GM21528 (cell line): ENCODE measurements around the gene PPP6R1.

Source experiments
- ATAC-seq: cut with Tn5 transposase; IDR thresholded peaks from one replicate; pipeline ENCODE4 v1.9.1; 2021; ENCODE audit warnings: mild to moderate bottlenecking, moderate library complexity; ENCODE audit not compliant: unreplicated experiment, low FRiP score

The PPP6R1 gene

DNA sequence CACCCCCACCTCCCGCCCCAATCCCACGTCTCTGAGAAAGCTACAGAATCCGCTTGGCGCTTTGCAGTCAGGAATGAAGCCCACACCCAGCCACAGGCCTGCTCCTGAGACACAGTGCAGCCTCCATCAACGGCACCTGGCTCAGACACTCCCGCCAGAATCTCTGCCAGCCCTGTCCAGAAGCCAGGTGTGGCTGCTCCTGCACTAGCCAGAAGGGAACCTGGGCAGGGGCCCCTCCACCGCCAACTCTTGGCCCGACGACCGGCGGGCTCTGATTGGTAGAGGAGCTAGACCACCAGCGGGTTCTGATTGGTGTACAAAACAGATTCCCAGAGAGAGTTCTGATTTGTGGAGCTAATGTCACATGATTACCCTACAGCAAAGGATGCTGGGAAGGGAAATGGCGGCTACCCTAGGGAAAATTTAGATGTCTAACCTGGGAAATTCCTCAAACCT, 2.9 kb upstream of the PPP6R1 start:
- no peak for ATAC-seq

DNA sequence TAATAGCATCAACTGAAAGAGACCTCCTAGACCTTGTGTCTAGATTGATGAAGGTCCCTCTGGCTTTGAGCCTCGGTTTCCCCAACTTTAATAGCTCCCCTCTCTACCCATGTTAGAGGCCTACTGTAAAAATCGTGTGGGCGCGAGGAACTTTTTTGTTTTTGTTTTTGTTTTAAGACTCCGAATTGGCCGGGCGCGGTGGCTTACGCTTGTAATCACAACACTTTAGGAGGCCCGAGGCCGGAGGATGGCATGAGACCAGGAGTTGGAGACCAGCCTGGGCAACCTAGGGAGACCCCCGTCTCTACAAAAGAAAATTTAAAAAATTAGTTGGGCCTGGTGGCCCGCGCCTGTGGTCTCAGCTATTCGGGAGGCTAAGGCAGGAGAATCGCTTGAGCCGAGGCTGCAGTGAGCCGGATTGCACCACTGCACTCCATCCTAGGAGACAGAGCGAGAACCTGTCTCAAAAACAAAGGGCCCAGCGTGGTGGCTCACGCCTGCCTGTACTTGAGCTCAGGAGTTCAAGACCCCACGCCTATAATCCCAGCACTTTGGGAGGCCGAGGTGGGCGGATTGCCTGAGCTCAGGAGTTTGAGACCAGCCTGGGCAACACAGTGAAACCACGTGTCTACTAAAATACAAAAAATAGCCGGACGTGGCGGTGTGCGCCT, 858 bp upstream of the PPP6R1 start:
- no peak for ATAC-seq

DNA sequence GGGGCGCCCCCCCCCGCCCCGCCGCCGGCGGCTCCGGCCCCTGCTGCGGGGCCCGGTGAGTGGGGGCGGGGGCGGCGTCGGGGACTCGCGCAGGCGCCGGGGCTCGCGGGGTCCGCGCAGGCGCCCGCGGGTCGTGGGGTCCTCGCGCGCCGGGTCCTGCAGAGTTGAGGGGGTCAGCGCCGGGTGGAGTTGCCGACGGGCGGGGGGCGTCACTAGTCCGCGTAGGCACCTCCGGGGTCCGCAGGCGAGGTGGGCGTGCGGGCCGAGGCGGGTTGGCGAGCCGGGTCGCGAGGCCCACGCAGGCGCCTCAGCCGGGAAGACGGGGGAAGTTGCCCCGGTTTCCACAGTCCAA, 365 bp downstream of the PPP6R1 start:
- peak; percentile 14 for ATAC-seq

DNA sequence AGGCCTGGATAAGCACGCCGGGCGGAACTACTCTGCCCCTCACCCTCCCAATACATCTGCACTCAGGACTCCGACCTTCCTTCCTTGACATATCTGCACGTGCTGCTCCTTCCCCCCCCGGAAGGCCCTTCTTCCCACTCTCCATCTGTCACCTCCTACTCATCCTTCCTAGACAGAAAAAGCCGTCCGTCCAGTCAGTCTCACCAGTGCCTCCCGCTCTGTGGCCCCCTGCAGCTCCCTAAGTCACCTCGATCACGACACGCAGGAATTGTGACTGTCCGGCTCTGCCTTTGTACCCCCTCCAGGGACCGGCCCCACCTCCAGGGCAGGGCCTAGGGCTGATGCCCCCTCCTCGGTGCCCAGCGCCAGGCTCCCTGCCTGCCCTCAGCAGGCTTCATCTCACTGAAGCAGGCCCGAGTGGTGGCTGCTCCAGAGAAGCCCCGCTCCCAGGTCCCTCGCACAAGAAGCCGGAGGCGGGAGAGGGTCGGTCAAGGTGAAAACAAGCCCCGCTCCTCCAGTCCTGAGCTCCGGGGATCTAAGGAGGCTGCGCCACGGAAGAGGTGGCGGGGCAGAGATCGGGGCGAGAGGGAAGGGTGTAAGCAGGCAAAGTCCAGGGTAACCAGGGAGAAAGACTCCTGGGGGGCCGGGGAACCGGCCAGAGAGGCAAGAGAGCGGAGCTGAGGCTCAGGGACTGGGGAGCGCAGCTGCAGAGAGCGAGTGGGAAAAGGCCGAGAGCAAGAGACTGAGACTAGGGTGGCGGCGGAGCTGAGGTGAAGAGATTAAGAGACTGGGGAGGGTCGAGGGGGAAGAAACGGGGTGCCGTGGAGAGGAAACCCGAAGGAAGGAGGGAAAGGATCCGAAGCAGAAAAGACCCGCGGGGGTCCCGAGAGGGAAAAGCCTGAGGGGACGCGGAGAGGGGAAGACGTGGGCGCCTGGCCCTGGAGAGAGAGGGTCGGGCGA, 1.1 kb downstream of the PPP6R1 start:
- ATAC-seq: peak; percentile 2

DNA sequence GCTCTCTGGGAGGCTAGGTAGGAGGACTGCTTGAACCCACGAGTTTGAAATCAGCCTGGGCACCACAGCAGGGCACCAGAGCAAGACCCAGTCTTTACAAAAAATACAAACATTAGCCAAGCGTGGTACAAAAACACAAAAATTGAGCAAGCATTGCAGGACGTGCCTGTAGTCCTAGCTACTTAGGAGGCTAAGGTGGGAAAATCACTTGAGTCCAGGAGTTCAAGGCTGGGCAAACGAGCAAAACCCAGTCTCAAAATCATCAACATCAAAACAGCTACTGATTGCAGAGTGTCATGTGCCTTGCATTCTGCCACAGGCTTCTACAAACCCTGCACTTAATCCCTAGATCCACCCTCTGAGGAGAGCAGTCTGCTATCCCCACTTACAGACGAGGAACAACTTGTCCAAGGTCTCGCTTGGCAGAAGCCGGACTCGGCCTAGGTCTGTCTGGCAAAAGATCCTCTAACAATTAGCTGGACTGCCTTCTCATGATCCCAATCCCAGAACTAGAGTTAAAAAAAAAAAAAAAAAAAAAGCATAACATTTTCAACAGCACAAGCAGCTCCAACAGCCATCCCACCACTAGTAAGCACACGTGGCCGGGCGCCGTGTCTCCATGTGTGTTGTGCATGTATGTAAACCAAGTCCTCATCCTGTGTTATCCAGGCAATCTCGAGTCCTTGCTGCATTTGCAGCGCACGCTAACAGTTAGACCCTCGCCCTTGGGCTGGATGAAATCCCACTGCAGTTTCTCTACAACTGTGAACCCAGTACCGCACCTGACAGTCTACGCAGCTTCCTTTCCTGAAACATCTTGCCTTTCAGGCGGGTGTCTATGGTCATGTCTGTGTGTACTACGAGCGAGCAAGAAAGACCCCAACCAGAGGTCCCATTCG, 2.0 kb downstream of the PPP6R1 start:
- no peak for ATAC-seq

DNA sequence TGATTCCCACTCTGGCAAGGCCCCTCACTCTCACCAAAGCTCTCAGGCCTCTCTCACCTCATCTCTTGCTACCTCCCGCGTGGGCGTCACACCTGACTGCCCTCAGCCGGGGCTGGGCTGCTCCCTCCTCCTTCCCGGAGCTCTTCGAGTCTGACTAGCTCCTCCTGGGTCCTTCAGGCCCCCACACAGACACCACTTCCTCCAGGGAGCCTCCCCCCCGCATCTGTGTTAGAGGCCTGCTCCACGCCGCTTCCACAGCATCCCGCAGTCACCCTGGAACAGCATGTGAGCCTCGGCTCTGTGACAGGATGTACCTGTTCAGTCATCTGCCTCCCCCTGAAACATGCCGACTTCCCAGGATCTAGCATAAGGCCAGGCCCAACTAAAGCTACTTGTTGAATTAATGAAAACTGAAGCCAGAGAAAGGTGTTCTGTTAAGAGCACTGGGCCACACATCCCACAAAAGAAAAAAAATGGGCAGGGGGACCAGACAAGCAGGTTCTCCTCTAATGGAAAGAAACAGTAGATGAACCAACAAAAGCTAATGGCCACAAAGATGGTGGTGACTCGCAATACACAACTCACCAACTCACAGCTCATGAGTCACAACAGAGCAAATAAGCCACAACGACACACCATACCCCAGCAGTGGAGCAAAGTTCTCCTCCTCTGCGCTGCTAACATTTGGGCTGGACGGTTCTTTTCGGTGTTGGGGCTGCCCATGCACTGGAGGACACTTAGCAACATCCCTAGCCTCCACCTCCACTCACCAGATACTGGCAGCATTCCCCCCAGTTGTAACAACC, 3.0 kb downstream of the PPP6R1 start:
- no peak for ATAC-seq

DNA sequence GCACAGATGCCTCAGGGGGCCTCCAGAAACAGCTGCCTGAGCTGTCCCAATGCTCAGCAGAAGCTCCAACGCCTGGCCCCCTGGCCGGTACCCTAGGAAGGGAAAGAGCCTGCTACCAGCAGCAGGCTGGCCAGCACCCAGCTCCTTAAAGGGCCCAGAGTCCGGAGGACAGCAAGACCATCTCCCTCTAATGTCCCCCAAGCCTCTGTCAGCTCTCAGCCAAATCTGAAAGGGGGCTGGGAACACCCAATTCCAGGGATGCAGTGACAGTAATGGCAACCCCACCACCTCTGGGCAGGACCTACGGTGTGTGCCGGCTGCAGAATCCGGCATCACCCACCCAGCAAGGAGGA, 4.2 kb downstream of the PPP6R1 start:
- no peak for ATAC-seq

DNA sequence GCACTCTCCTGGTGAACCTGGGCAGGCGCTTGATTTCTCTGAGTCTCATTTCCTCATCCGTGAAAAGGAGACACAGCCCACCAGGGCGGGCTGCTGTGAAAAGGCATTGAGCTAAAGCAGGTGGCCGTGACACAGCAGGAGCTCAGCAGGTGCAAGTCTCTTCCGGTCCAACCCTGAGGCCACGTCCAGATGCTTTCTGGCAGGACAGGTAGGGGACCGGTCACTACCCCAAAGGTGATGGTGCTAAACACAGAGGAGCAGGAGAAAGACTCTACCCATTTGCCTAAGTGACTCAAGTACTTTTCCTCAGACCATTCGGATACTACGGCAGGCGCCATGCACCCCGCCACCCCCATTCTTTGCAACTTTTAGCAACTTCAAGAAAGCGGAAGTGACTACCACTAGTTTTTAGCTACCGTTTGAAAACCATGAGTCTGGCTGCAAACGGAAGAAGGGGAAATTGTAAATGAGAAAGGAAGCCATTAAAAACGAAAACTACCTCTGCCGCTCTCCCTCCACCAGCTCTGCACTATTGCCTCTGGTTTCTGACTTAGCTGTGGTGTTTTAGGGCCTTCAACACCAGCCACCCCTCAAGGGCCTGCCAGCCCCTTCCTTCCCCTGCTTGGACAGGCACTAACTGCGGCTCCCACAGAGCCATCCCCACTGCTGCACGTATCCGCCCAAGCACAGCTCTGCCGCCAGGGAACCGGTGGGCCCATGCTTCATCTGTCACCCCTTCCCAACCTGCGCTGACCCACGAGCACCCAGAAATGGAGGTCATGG, 4.8 kb downstream of the PPP6R1 start:
- peak; percentile 31 for ATAC-seq

DNA sequence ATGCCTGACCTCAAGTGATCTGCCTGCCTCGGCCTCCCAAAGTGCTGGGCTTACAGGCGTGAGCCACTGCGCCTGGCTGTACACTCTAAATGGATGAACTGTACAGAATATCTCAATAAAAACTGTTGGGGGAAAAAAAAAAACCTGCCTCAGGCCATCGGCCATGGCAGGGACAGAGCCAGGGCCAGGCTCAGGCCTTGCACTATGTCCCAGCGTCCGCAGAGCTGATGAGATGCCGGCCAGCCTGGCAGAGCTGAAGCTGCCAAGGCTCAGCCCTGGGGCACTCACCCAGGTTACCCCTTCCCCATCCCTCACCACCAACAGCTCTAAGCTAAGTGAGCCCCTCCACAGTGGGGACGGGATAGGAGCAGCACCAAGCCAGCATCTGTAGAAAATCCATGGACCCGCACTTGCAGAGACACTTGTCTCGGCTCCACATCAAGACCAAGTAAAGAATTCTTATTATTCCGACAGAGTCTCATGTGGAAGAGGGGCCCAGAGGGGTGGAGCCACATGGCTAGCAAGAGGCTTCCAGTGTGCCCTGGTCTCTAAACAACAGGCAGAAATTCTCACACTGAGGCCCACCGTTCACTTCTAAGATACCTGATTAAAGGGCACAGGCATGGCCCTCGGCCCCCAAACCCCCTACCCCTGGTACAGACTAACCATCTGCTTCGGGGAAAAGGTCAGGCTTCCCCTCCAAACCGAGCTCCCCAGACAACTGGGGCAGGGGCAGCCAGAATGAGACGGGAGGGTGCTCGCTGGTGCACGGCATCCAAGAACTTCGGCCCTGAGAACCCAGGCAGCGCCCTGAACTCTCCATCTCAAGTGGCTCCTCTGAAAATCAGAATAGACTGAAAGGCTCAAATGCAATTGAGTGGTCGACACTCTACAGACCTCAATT, 5.8 kb downstream of the PPP6R1 start:
- no peak for ATAC-seq

DNA sequence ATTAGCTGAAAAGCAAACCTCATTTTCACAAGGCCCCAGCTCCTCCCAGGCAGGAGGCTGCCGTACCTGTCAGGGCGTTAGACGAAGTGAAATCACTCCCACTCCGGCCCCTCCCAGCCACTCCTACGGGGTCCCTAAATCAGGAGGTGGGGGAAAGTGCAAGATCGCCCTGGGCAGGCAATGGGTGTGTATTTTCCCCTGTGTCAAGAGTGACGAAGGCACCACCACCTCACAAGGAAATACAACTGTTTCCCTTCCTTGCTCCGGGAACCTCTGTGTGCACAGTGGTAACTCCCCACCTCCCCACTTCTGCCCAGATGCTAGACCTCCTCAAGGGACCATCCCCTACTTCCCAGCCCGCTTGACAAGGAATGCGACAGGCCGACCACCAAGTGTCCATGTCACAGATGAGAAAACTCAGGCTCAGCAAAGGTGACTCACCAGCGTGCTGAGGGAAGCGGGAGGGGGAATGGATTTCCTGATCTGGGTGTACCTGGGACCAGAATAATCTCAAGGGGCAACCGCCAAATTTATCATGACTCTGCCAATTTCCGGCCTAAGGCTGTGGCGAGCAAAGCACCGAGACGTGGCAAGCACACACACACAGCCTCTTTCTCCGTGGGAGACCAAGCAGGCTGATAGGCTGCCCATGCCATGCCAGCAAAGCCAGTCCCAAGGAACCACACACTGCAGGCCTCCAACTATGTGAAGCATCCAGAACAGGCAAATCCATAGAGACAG, 7.3 kb downstream of the PPP6R1 start:
- ATAC-seq: no peak

DNA sequence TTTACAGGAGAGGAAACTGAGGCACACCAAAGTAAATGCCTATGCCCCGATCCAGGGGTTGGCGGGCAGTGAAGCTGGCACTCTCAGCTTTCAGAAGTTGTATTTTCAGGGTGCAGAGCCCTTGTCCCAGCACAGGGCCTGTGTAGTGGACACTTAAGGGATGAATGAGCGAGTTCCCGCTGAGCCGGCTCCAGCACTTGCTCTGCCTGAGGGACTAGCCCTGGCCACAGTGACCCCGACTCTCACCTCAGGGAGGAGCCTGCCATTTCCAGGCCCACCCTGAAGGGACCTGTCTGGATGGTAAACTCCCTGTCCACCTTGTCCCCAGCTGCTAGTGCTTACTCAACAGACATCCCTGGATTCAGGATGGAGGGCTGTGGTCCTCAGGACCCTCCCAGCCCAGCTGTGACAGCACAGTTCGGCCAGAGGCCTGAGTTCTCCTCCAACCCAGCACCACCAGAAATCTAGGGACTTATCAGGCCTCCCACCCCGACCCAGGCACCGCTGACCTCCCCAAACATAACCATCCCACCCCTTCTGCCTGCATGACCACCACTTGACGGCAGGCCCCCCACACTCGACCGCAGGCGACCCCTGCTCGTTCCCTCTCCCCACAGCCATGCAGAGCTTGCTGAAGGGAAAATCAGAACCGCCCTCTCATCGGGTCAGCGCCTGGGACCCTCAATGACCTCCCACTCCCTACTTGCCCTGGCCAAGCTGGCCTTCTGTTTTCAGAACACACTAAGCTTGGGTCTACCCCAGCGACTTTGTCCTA, 8.4 kb downstream of the PPP6R1 start:
- ATAC-seq: no peak

DNA sequence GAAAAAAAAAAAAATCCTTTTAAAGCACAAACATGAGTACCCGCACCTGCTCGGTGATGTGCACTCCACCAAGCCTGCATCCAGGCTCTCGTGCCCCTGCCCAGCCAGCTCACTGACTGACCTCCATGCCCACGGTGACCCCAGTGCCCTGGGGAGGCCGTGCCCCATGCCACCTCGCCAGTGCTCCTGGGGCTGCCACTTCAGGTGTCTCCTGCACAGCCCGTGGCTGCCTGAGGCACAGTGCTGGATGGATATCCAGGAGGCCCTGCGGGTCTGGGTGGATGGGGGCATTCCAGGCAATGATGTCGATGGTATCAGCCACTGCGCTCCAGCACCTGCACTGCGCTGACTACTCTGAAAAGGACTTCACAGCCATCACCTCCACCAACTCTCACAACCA, 9.0 kb downstream of the PPP6R1 start:
- no peak for ATAC-seq

DNA sequence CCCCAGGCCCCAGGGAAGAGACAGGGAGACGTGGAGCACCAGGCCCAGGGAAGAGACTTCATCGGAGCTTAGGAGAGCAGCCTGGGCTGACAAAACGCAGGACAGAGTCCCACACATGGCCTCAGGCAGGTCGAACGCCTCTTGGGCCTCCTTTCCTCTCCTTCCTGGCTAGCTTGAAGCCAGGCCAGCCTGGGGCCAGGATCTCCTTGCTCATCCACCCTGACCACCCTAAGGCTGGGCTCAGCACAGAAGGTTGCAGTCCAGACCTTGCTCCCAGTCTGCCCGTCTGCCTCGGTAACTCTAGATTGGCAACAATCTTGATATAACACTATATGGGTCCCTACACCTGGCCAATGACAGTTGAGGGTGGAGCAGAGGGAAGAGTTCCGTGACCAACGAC, 10.1 kb downstream of the PPP6R1 start:
- ATAC-seq: no peak

DNA sequence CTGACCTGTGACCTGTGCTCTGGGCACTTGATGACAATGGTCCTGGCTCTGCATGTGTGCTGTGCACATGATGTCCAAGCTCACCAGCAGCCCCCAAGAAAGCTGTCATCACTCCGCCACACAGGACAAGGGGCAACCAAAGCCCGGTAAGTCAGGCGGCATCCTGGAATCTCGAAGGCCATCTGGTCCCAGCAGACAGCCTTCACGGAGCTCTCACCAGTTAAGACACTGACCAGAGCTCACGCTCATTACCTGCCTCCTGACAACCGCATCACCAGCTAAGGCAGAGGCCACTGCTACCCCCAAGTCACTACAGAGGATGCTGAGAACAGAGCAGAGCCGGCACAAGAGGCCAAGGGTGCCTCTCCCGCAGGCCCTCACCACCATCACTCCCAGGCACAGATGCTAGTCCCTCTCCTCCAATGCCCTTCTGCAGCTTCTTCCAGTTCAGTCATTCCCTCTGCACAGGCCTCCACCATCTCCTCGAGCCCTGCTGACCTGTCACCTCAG, 10.6 kb downstream of the PPP6R1 start:
- no peak for ATAC-seq

DNA sequence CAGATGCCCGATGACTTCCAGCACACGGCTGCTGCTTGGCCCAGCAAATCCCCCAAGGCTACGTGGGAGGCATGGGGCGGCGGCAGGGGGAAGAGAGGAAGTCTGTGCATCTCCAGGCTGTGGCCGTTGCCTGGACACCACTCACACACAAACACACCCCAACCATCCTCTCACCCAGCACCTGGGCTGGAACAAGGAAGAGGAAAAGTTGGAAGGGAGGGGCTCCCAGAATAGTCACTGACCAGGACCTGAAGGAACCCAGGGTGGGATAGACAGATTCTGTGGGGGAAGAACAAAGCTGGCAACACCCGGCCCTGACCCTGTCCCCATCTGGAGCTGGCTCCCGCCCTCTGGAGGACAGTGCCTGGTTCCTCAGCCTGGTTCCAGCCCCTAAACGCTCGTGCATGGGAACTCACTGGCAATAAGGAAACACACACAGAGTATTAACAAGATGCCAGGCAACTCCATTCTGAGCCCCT, 11.2 kb downstream of the PPP6R1 start:
- ATAC-seq: no peak
